Ovary (tissue), 3 donors: Measurements from ENCODE around the gene CLIC4.

Source experiments
- CTCF ChIP-seq, 3 donors: fragments of 450-650 bp in 2 of 3; fragments of 200-600 bp in 1 of 3; IDR thresholded peaks; one replicate each; pipeline versions ENCODE4 v1.5.1 to v1.8.0; 2016 to 2022; ENCODE audit warnings: antibody characterized with exemption in 3 of 3, mild to moderate bottlenecking in 1 of 3
- EP300 ChIP-seq: sonication (generic); formaldehyde crosslinking; IDR thresholded peaks from one replicate; pipeline ENCODE4 v1.6.1; 2017; ENCODE audit warnings: antibody characterized with exemption
- POLR2A ChIP-seq: fragments of 450-650 bp; IDR thresholded peaks from one replicate; pipeline ENCODE4 v1.6.1; 2017; ENCODE audit warnings: antibody characterized with exemption, mild to moderate bottlenecking, moderate library complexity
- donor health status: DM: no; HTN: no; CAD: no.

GRCh38 chr1:24875991-24876506 lies 130.8 kb downstream of the CLIC4 start:
- TF ChIP-seq POLR2A (no peak), EP300 (no peak), CTCF (IDR thresholded peaks at IDR 0.05) (no peak)
